Adrenal gland (tissue), 12 donors: ENCODE results near the gene SYTL3. TPM values are rescaled to one million over a fixed set of nuclear protein-coding genes. Genes with fewer than 3 reads are reported as not detected.

Experiments used
- DNase-seq, 7 donors: peaks; one replicate each; pipeline ENCODE4 v3.0.0-alpha.2; 2019 to 2020
- H3K27ac ChIP-seq, 5 donors: fragments of 200-600 bp; sonication (generic) in 4 of 5; 1 replicate in 3 of 5; 2 replicates in 2 of 5; pipeline versions ENCODE4 v1.5.1 to v1.8.0; 2016 to 2020; ENCODE audit warnings: mild to moderate bottlenecking in 1 of 5
- H3K27me3 ChIP-seq: fragments of 200-600 bp; 2 replicates; pipeline ENCODE4 v1.8.0; 2021
- H3K36me3 ChIP-seq, 2 donors: fragments of 200-600 bp; replicated peaks in 1 of 2; 1 replicate in 1 of 2; 2 replicates in 1 of 2; pipeline versions ENCODE4 v1.5.1 to v1.8.0; 2018 to 2022
- H3K4me1 ChIP-seq, 2 donors: fragments of 200-600 bp; replicated peaks in 1 of 2; 1 replicate in 1 of 2; 2 replicates in 1 of 2; pipeline versions ENCODE4 v1.5.1 to v1.8.0; 2018 to 2021
- H3K4me3 ChIP-seq, 4 donors: fragments of 200-600 bp; sonication (generic) in 3 of 4; one replicate each; pipeline ENCODE4 v1.5.1; 2016 to 2018
- H3K9me3 ChIP-seq, 3 donors: fragments of 200-600 bp; sonication (generic) in 1 of 3; replicated peaks in 1 of 3; 1 replicate in 2 of 3; 2 replicates in 1 of 3; pipeline versions ENCODE4 v1.5.1 to v1.8.0; 2016 to 2021
- CTCF ChIP-seq, 6 experiments: fragments of 450-650 bp in 4 of 6; fragments of 200-600 bp in 2 of 6; sonication (generic) in 1 of 6; IDR thresholded peaks; 1 replicate in 5 of 6; 2 replicates in 1 of 6; pipeline versions ENCODE4 v1.5.1 to v1.8.0; 2016 to 2021; ENCODE audit warnings: antibody characterized with exemption in 6 of 6, mild to moderate bottlenecking in 2 of 6, moderate library complexity in 1 of 6
- POLR2A ChIP-seq, 2 donors: fragments of 450-650 bp; IDR thresholded peaks; one replicate each; pipeline ENCODE4 v1.6.1; 2017; ENCODE audit warnings: antibody characterized with exemption in 2 of 2, mild to moderate bottlenecking in 2 of 2, moderate library complexity in 1 of 2
- WGBS, 4 donors: extraction: QIAGEN DNeasy Blood & Tissue Kit in 2 of 4; methylation state at CpG; one replicate each; pipeline versions ENCODE4 v1.1.5 to v1.1.7; 2013 to 2017; 5-methylcytosine and 5-hydroxymethylcytosine counted together
- intact Hi-C, 2 donors: fragments of 100-400 bp; cut with DNase I; formaldehyde crosslinking; loops; one replicate each; pipeline versions ENCODE4 v1.14.1 to v1.15.0; 2022 to 2023
- polyA plus RNA-seq, 3 donors: library from polyadenylated mRNA; stranded (reverse); fragments of 200-250 nt in 2 of 3; fragments of 350-450 nt in 1 of 3; fragmentation: Illumina TruSeq in 1 of 3; extraction: RNeasy Lipid Tissue Mini Kit (QIAGEN cat#74804) in 1 of 3; gene quantifications; one replicate each; pipeline ENCODE4 v1.2.3, GENCODE V29; 2013 to 2014
- total RNA-seq, 9 donors: library from RNA; depleted of rRNA in 4 of 9; stranded (reverse); fragments of >200 nt in 4 of 9; fragments of 120-200 nt in 1 of 9; fragmentation: NEBNext Ultra II Directional in 1 of 9; extraction: Animal tissue kit (Norgen Biotek cat#: 25700) in 1 of 9; gene quantifications; one replicate each; pipeline versions ENCODE4 v1.1.0 to v1.2.4, GENCODE V29; 2013 to 2023
- donor health status: healthy with polysubstance abuse.
- donor health status: Bipolar disorder and iron deficiency.
- donor health status: DM: yes; HTN: yes; CAD: no.
- donor health status: DM: no; HTN: no; CAD: no.
- donor health status: DM: no; HTN: no; CAD: no.
- donor health status: DM: yes; HTN: yes; CAD: no.

Gene SYTL3
- total and polyA plus RNA-seq, 12 donors: 0.94 to 3.9 (median 2.1) TPM

GRCh38 chr6:158661156-158661685, 11.4 kb downstream of the SYTL3 start:
- H3K9me3 ChIP-seq: no peaks in the 10 kb centered on the region
- no peaks in the 10 kb centered on the region for H3K27me3 ChIP-seq
- intact Hi-C loops: no loop called here
- 80 to 97% (median 89%) methylated on average over 3 of the region's 3 CpGs for whole genome bisulfite sequencing, 4 donors
- no peak overlapping the region for H3K27ac ChIP-seq
- no peak for DNase-seq
- peaks cover 0 to 12% of the 10 kb centered on the region in 2 donors for H3K4me1 ChIP-seq
- TF ChIP-seq POLR2A (IDR thresholded peaks at IDR 0.05) (no peak), CTCF (IDR thresholded peaks at IDR 0.05) (no peak)
- H3K36me3 ChIP-seq: no peaks in the 10 kb centered on the region
- H3K4me3 ChIP-seq: no peak overlapping the region

GRCh38 chr6:158662607-158662953, 12.7 kb downstream of the SYTL3 start:
- no peak for DNase-seq
- Histone ChIP-seq H3K27ac (peak overlapping the region in 1 of 5 donors; percentile 13), H3K4me1 (peaks cover 0 to 12% of the 10 kb centered on the region in 2 donors), H3K4me3 (no peak overlapping the region), H3K27me3 (no peaks in the 10 kb centered on the region), H3K36me3 (no peaks in the 10 kb centered on the region), H3K9me3 (no peaks in the 10 kb centered on the region)
- 56 to 69% (median 61%) methylated on average over 3 of the region's 3 CpGs for WGBS, 4 donors
- intact Hi-C loops: no loop called here
- TF ChIP-seq POLR2A (IDR thresholded peaks at IDR 0.05) (no peak), CTCF (IDR thresholded peaks at IDR 0.05) (no peak)

GRCh38 chr6:158662954-158663624, 13.2 kb downstream of the SYTL3 start:
- intact Hi-C loops: no loop called here
- peaks cover 0 to 12% of the 10 kb centered on the region in 2 donors for H3K4me1 ChIP-seq
- TF ChIP-seq CTCF (IDR thresholded peaks at IDR 0.05): no peak
- TF ChIP-seq POLR2A (IDR thresholded peaks at IDR 0.05): no peak
- H3K36me3 ChIP-seq: no peaks in the 10 kb centered on the region
- H3K27me3 ChIP-seq: no peaks in the 10 kb centered on the region
- no peaks in the 10 kb centered on the region for H3K9me3 ChIP-seq
- H3K27ac ChIP-seq: peak overlapping the region in 2 of 5 donors; percentile 13 to 45
- WGBS, 4 donors: 48 to 59% (median 56%) methylated on average over 27 of the region's 27 CpGs
- no peak overlapping the region for H3K4me3 ChIP-seq
- no peak for DNase-seq

- intact Hi-C loops: no loop called here
- H3K4me3 ChIP-seq: no peak overlapping the region
- TF ChIP-seq POLR2A (IDR thresholded peaks at IDR 0.05) (no peak), CTCF (IDR thresholded peaks at IDR 0.05) (no peak)
Observed at GRCh38 chr6:158663625-158664165, 13.8 kb downstream of the SYTL3 start.

More at GRCh38 chr6:158663625-158664165, 13.8 kb downstream of the SYTL3 start:
- no peak overlapping the region for H3K27ac ChIP-seq
- H3K4me1 ChIP-seq: peaks cover 0 to 12% of the 10 kb centered on the region in 2 donors
- H3K36me3 ChIP-seq: no peaks in the 10 kb centered on the region
- 60 to 68% (median 65%) methylated on average over 11 of the region's 11 CpGs for WGBS, 4 donors
- DNase-seq: peak in 1 of 7 donors; percentile 46
- H3K27me3 ChIP-seq: no peaks in the 10 kb centered on the region
- H3K9me3 ChIP-seq: no peaks in the 10 kb centered on the region
